NK-92 (cell line): ENCODE results near the gene RAPGEF2.

Source experiments
- DNase-seq: peaks from one replicate; lab custom pipeline; 2025; ENCODE audit not compliant: unreplicated experiment; lab: John Stamatoyannopoulos, UW

RAPGEF2 gene

GRCh38 chr4:159134429-159134828 is 31.6 kb downstream of the RAPGEF2 start:
- no peak for DNase-seq

GRCh38 chr4:159137176-159137575 is 34.3 kb downstream of the RAPGEF2 start:
- DNase-seq = no peak

GRCh38 chr4:159138436-159138835 is 35.6 kb downstream of the RAPGEF2 start:
- no peak for DNase-seq

- no peak for DNase-seq
These were observed 38.3 kb downstream of the RAPGEF2 start for GRCh38 chr4:159141193-159141592.

GRCh38 chr4:159142241-159142640 is 39.4 kb downstream of the RAPGEF2 start:
- no peak for DNase-seq

GRCh38 chr4:159142681-159143384 is 40.0 kb downstream of the RAPGEF2 start:
- DNase-seq = no peak

GRCh38 chr4:159143687-159144086 is 40.8 kb downstream of the RAPGEF2 start:
- no peak for DNase-seq

GRCh38 chr4:159144112-159144694 is 41.3 kb downstream of the RAPGEF2 start:
- DNase-seq = no peak

- no peak for DNase-seq
These were observed 42.6 kb downstream of the RAPGEF2 start for GRCh38 chr4:159145318-159145991.

GRCh38 chr4:159145992-159146330 is 43.1 kb downstream of the RAPGEF2 start:
- no peak for DNase-seq

GRCh38 chr4:159146488-159146887 is 43.6 kb downstream of the RAPGEF2 start:
- DNase-seq = no peak

- no peak for DNase-seq
These were observed 45.6 kb downstream of the RAPGEF2 start for GRCh38 chr4:159148441-159148840.

- DNase-seq = no peak
These were observed 46.8 kb downstream of the RAPGEF2 start for GRCh38 chr4:159149666-159150065.

GRCh38 chr4:159150396-159150795 is 47.5 kb downstream of the RAPGEF2 start:
- DNase-seq = no peak

GRCh38 chr4:159150821-159151390 is 48.0 kb downstream of the RAPGEF2 start:
- DNase-seq = no peak

- DNase-seq = no peak
These were observed 48.8 kb downstream of the RAPGEF2 start for GRCh38 chr4:159151689-159152088.

GRCh38 chr4:159152181-159152580 is 49.3 kb downstream of the RAPGEF2 start:
- DNase-seq = no peak

GRCh38 chr4:159153669-159154068 is 50.8 kb downstream of the RAPGEF2 start:
- DNase-seq = no peak

GRCh38 chr4:159155119-159155518 is 52.2 kb downstream of the RAPGEF2 start:
- DNase-seq = no peak

- DNase-seq = no peak
These were observed 55.3 kb downstream of the RAPGEF2 start for GRCh38 chr4:159158083-159158617.

- no peak for DNase-seq
These were observed 56.1 kb downstream of the RAPGEF2 start for GRCh38 chr4:159158985-159159384.

GRCh38 chr4:159159611-159160010 is 56.7 kb downstream of the RAPGEF2 start:
- DNase-seq = no peak
